Sigmoid colon (tissue), 3 donors: ENCODE data around the gene MRPS17.

ENCODE experiments used
- POLR2A ChIP-seq, 2 donors: fragments of 450-650 bp; IDR thresholded peaks; one replicate each; pipeline ENCODE4 v1.6.1; 2016; ENCODE audit warnings: antibody characterized with exemption in 2 of 2, mild to moderate bottlenecking in 2 of 2, moderate library complexity in 2 of 2
- TF ChIP-seq, protein P1 (sequence below), 4 experiments: fragments of 450-650 bp in 3 of 4; fragments of 200-600 bp in 1 of 4; IDR thresholded peaks; one replicate each; pipeline ENCODE4 v1.5.1; 2016 to 2019; ENCODE audit warnings: antibody characterized with exemption in 4 of 4, mild to moderate bottlenecking in 3 of 4, moderate library complexity in 2 of 4

DNA sequence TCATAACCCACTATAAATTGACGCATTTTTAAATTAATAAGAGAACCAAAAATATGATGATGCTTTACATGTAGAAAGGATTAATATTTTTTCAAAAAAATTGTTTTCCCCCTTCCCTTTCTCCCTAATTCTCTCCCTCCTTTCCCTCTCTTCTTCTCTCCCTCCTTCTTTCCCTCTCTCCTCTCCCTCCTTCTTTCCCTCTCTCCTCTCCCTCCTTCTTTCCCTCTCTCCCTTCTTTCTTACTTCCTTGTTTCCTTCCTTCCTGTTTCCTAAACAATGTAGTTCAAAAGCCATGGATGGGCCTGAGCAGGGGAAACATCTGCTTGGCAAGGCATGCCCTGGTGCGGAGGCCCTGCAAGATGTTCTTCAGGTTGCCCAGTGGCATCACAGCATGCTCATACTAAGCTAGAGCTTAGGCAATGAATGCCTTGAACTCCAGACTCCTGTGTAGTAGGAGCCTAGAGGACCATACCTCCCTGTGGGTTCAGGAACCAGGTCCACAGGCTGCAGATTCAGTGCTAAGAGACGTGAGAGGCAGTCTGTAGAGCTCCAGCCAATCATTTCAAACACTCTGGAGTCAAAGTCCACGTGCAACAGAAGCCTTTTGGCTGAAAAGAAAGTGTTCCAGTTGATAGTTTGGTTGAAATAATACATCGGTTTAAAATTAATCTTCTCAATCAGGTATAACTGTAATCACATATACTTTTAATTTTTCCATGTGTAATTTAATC, 20.1 kb upstream of the MRPS17 start:
- no peak for TF ChIP-seq POLR2A (IDR thresholded peaks at IDR 0.05)
- TF ChIP-seq, protein P1, sequence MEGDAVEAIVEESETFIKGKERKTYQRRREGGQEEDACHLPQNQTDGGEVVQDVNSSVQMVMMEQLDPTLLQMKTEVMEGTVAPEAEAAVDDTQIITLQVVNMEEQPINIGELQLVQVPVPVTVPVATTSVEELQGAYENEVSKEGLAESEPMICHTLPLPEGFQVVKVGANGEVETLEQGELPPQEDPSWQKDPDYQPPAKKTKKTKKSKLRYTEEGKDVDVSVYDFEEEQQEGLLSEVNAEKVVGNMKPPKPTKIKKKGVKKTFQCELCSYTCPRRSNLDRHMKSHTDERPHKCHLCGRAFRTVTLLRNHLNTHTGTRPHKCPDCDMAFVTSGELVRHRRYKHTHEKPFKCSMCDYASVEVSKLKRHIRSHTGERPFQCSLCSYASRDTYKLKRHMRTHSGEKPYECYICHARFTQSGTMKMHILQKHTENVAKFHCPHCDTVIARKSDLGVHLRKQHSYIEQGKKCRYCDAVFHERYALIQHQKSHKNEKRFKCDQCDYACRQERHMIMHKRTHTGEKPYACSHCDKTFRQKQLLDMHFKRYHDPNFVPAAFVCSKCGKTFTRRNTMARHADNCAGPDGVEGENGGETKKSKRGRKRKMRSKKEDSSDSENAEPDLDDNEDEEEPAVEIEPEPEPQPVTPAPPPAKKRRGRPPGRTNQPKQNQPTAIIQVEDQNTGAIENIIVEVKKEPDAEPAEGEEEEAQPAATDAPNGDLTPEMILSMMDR (IDR thresholded peaks at IDR 0.05): no peak
